Hematopoietic multipotent progenitor cell treated with erythropoietin and hydrocortisone succinate and interleukin-3 and kit ligand, for 15 days (in vitro differentiated cells): ENCODE results near the gene TADA3.
A peak's percentile ranks its signal among the peaks of the same experiment; 100 is the strongest.

Source experiments
- DNase-seq: peaks from one replicate; pipeline ENCODE4 v3.0.0-alpha.2; 2015; ENCODE audit warnings: low spot score

The TADA3 gene

GRCh38 chr3:9760779-9761505 is 31.3 kb downstream of the TADA3 start:
- no peak for DNase-seq

GRCh38 chr3:9757427-9757826 is 34.8 kb downstream of the TADA3 start:
- no peak for DNase-seq

- no peak for DNase-seq
Observed at GRCh38 chr3:9754678-9755077, 37.6 kb downstream of the TADA3 start.

- DNase-seq, result peak; percentile 14
Observed at GRCh38 chr3:9750556-9751411, 41.5 kb downstream of the TADA3 start.

- peak; percentile 97 for DNase-seq
Observed at GRCh38 chr3:9749645-9750555, 42.4 kb downstream of the TADA3 start, which contains the start of gene OGG1. OGG1 (plus strand) TSS chr3:9749952; CDS start chr3:9750287, 335 bp downstream.

- no peak for DNase-seq
Observed at GRCh38 chr3:9749296-9749644, 43.0 kb downstream of the TADA3 start.

- no peak for DNase-seq
Observed at GRCh38 chr3:9748031-9748430, 44.2 kb downstream of the TADA3 start.

GRCh38 chr3:9747267-9747666 is 45.0 kb downstream of the TADA3 start:
- DNase-seq, result no peak

- DNase-seq, result no peak
Observed at GRCh38 chr3:9746330-9746729, 45.9 kb downstream of the TADA3 start.

GRCh38 chr3:9745521-9745920 is 46.8 kb downstream of the TADA3 start:
- DNase-seq, result no peak

- no peak for DNase-seq
Observed at GRCh38 chr3:9744162-9744561, 48.1 kb downstream of the TADA3 start.

- no peak for DNase-seq
Observed at GRCh38 chr3:9743548-9743947, 48.7 kb downstream of the TADA3 start.

- DNase-seq, result no peak
Observed at GRCh38 chr3:9742560-9742959, 49.7 kb downstream of the TADA3 start.

GRCh38 chr3:9739181-9739580 is 53.1 kb downstream of the TADA3 start:
- no peak for DNase-seq

GRCh38 chr3:9736831-9737230 is 55.4 kb downstream of the TADA3 start:
- DNase-seq, result peak; percentile 73

GRCh38 chr3:9732740-9733115 is 59.5 kb downstream of the TADA3 start:
- no peak for DNase-seq

GRCh38 chr3:9732080-9732739 is 60.1 kb downstream of the TADA3 start:
- peak; percentile 9 for DNase-seq

GRCh38 chr3:9731206-9732079 is 60.8 kb downstream of the TADA3 start, which contains the start of gene BRPF1:
BRPF1 (plus strand) TSS chr3:9731735; CDS start chr3:9734141, 2,406 bp downstream.
- peak; percentile 99 for DNase-seq

GRCh38 chr3:9730657-9731205 is 61.5 kb downstream of the TADA3 start:
- no peak for DNase-seq
